Activated CD4-positive, alpha-beta memory T cell treated with anti-CD3 and anti-CD28 coated beads, Interleukin-2, amount 10 ng/mL, durations not matched to agents 7 days and 5 days (primary cell): Measurements from ENCODE around the gene HMGCR. TPM values are rescaled to one million over a fixed set of nuclear protein-coding genes. Genes with fewer than 3 reads are reported as not detected.

Experiments
- CTCF ChIA-PET: fragments of 350-600 bp; sonication (Branson Sonifier 250); formaldehyde crosslinking; loops from one replicate; lab custom pipeline; 2021; ENCODE audit warnings: antibody characterized with exemption, inconsistent platforms; lab: Charles Lee
- POLR2A ChIA-PET: fragments of 350-600 bp; sonication (Branson Sonifier 250); formaldehyde crosslinking; loops from one replicate; lab custom pipeline; 2021; ENCODE audit warnings: antibody characterized with exemption; lab: Charles Lee
- DNase-seq: peaks from one replicate; pipeline ENCODE4 v3.0.0-alpha.2; 2020
- H3K27ac Mint-ChIP-seq: one replicate; pipeline ENCODE4 v1.8.0; 2021; ENCODE audit warnings: mild to moderate bottlenecking, mixed read lengths
- H3K27me3 Mint-ChIP-seq: one replicate; pipeline ENCODE4 v1.8.0; 2021; ENCODE audit warnings: mixed read lengths
- H3K36me3 Mint-ChIP-seq: one replicate; pipeline ENCODE4 v1.8.0; 2021; ENCODE audit warnings: low read depth, mixed read lengths
- H3K4me1 Mint-ChIP-seq: one replicate; pipeline ENCODE4 v1.8.0; 2021; ENCODE audit warnings: mixed read lengths
- H3K4me3 Mint-ChIP-seq: one replicate; pipeline ENCODE4 v1.8.0; 2021; ENCODE audit warnings: mild to moderate bottlenecking, mixed read lengths
- H3K9me3 Mint-ChIP-seq: one replicate; pipeline ENCODE4 v1.8.0; 2021; ENCODE audit warnings: mixed read lengths
- total RNA-seq, 2 experiments: library from RNA; stranded (reverse); gene quantifications; one replicate each; pipeline ENCODE4 v1.2.3, GENCODE V29; 2021

Gene HMGCR
- total RNA-seq, 2 experiments from 2014 or later = 86.7 to 94.5 TPM

- Mint-ChIP-seq H3K36me3 (peaks cover 12% of the 10 kb centered on the region), H3K9me3 (no peaks in the 10 kb centered on the region), H3K27me3 (no peaks in the 10 kb centered on the region), H3K4me1 (peaks cover 6% of the 10 kb centered on the region), H3K4me3 (no peak overlapping the region), H3K27ac (no peak overlapping the region)
- POLR2A ChIA-PET = no interaction called here
- DNase-seq = no peak
- CTCF ChIA-PET = no interaction called here
Observed at GRCh38 chr5:75367401-75367800, 30.4 kb downstream of the HMGCR start.

- no peak overlapping the region for H3K27ac Mint-ChIP-seq
- ChIA-PET POLR2A (no interaction called here), CTCF (no interaction called here)
Observed at GRCh38 chr5:75368391-75368790, 31.4 kb downstream of the HMGCR start.

GRCh38 chr5:75373862-75374261, 36.8 kb downstream of the HMGCR start:
- H3K27ac Mint-ChIP-seq = no peak overlapping the region
- ChIA-PET POLR2A (no interaction called here), CTCF (no interaction called here)
- no peaks in the 10 kb centered on the region for H3K4me1 Mint-ChIP-seq
- peaks cover 12% of the 10 kb centered on the region for H3K36me3 Mint-ChIP-seq
- no peak overlapping the region for H3K4me3 Mint-ChIP-seq
- H3K27me3 Mint-ChIP-seq = no peaks in the 10 kb centered on the region
- no peak for DNase-seq
- H3K9me3 Mint-ChIP-seq = no peaks in the 10 kb centered on the region

More at GRCh38 chr5:75368391-75368790, 31.4 kb downstream of the HMGCR start:
- Mint-ChIP-seq H3K36me3 (peaks cover 3% of the 10 kb centered on the region), H3K4me3 (no peak overlapping the region), H3K4me1 (peaks cover 6% of the 10 kb centered on the region), H3K9me3 (no peaks in the 10 kb centered on the region), H3K27me3 (no peaks in the 10 kb centered on the region)
- DNase-seq = no peak

DNA sequence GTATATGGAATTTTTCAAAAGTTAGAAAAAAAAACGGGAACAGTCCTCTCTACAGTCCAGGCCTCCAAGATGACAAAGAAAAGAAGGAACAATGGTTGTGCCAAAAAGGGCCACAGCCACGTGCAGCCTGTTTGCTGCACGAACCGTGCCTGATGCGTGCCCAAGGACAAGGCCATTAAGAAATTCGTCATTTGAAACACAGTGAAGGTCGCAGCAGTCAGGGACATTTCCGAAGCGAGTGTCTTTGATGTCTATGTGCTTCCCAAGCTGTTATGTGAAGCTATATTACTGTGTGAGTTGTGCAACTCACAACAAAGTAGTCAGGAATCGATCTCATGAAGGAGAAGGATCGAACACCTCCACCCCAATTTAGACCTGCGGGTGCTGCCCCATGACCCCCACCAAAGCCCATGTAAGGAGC, 37.4 kb downstream of the HMGCR start:
- no peaks in the 10 kb centered on the region for H3K9me3 Mint-ChIP-seq
- H3K4me1 Mint-ChIP-seq = no peaks in the 10 kb centered on the region
- no peak overlapping the region for H3K27ac Mint-ChIP-seq
- peaks cover 17% of the 10 kb centered on the region for H3K36me3 Mint-ChIP-seq
- H3K4me3 Mint-ChIP-seq = no peak overlapping the region
- CTCF ChIA-PET = no interaction called here
- no peak for DNase-seq
- POLR2A ChIA-PET = no interaction called here
- H3K27me3 Mint-ChIP-seq = no peaks in the 10 kb centered on the region

DNA sequence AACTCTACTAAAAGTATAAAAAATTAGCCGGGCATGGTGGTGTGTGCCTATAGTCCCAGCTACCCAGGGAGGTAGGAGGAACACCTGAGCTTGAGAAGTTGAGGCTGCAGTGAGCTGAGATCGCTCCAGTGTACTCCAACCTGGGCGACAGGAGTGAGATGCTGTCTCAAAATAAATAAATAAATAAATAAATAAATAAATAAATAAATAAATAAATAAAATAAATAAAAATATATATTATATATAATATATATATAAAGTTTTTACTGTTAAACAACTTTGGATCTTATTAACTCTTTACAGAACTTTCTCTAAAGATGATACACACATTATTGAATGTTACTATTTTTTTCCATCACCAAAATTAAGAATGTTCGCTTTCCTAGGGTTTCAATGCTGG, 38.4 kb downstream of the HMGCR start:
- Mint-ChIP-seq H3K9me3 (no peaks in the 10 kb centered on the region), H3K27me3 (no peaks in the 10 kb centered on the region), H3K4me1 (no peaks in the 10 kb centered on the region), H3K4me3 (no peak overlapping the region), H3K36me3 (peaks cover 23% of the 10 kb centered on the region), H3K27ac (no peak overlapping the region)
- CTCF ChIA-PET = no interaction called here
- POLR2A ChIA-PET = no interaction called here
- no peak for DNase-seq

DNA sequence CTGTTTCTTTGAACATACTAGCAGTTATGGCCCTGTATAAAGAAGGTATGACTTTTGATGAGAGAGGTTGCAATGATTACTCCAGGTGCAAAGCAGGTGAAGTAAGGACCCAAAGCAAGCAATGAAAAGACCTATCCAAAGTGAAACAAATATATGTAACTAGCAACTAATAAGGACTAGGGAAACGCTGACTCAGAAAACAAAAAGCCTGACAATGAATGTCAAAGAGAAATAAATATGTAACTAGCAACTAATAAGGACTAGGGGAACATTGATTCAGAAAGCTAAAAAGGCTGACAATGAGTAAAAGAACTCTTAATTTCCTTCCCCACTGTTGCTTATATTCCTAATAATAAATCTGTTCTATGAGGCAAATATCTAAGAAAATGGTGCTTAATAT, 43.1 kb downstream of the HMGCR start:
- no peak for DNase-seq
- H3K27me3 Mint-ChIP-seq = no peaks in the 10 kb centered on the region
- H3K27ac Mint-ChIP-seq = no peak overlapping the region
- no peak overlapping the region for H3K4me3 Mint-ChIP-seq
- H3K9me3 Mint-ChIP-seq = no peaks in the 10 kb centered on the region
- ChIA-PET POLR2A (no interaction called here), CTCF (no interaction called here)
- H3K4me1 Mint-ChIP-seq = peaks cover 4% of the 10 kb centered on the region
- peaks cover 23% of the 10 kb centered on the region for H3K36me3 Mint-ChIP-seq

- CTCF ChIA-PET = no interaction called here
- H3K9me3 Mint-ChIP-seq = no peaks in the 10 kb centered on the region
- H3K27ac Mint-ChIP-seq = no peak overlapping the region
- H3K4me1 Mint-ChIP-seq = peaks cover 4% of the 10 kb centered on the region
- POLR2A ChIA-PET = no interaction called here
- no peak overlapping the region for H3K4me3 Mint-ChIP-seq
- H3K27me3 Mint-ChIP-seq = no peaks in the 10 kb centered on the region
- no peak for DNase-seq
- peaks cover 20% of the 10 kb centered on the region for H3K36me3 Mint-ChIP-seq
Observed at GRCh38 chr5:75381456-75381855, 44.4 kb downstream of the HMGCR start.

DNA sequence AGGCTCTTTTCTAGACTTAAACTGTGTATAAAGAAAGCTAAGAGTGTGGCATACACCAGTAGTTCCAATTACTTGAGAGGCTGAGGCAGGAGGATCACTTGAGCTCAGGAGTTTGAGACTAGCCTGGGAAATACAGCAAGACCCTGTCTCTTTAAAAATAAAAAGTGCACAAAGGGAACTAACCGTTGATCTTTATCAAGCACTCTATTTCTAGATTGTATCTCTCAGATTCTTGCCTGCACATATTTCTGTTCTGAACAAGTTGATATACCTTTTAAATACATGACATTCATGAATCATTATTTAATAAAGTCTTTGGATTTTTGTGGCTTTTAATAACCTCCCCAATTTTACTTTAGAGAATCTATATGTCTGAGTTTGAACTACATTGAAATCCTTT, 47.2 kb downstream of the HMGCR start:
- ChIA-PET POLR2A (interaction anchor here (0.8 kb wide), 2 partner anchors 147 to 205 kb away, joined by 3 read pairs; partner anchors contain the start of gene ANKRD31), CTCF (no interaction called here)
- Mint-ChIP-seq H3K36me3 (peaks cover 27% of the 10 kb centered on the region), H3K27ac (no peak overlapping the region), H3K27me3 (no peaks in the 10 kb centered on the region), H3K9me3 (no peaks in the 10 kb centered on the region), H3K4me3 (no peak overlapping the region), H3K4me1 (peaks cover 6% of the 10 kb centered on the region)
- no peak for DNase-seq

- peaks cover 12% of the 10 kb centered on the region for H3K4me1 Mint-ChIP-seq
- DNase-seq = no peak
- no peak overlapping the region for H3K27ac Mint-ChIP-seq
- no peaks in the 10 kb centered on the region for H3K9me3 Mint-ChIP-seq
- H3K36me3 Mint-ChIP-seq = peaks cover 29% of the 10 kb centered on the region
- no peak overlapping the region for H3K4me3 Mint-ChIP-seq
- ChIA-PET CTCF (no interaction called here), POLR2A (interaction anchor here (1.7 kb wide), 1 partner anchor 8 kb away, joined by 3 read pairs; no protein-coding TSS in a partner anchor)
- H3K27me3 Mint-ChIP-seq = no peaks in the 10 kb centered on the region
Observed at GRCh38 chr5:75387806-75388205, 50.8 kb downstream of the HMGCR start.

DNA sequence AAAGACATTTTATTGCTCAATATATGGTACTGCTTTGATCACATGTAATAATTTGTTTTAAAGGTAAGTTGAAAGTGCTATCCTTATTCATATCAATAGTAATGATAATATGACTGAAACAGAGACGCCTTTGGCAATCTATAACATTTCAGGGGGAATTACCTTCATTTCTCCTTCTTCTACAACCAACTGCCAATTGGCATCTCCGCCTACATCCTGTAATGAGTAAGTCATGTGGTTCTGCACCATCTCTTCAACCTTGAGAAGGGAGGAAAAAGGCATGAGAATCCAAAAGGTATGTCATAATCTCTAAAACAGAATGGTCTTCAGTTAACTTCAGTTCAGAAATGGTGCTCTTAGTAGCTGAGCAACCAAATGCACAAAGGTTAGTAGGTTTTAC, 52.4 kb downstream of the HMGCR start:
- H3K27ac Mint-ChIP-seq = no peak overlapping the region
- CTCF ChIA-PET = no interaction called here
- POLR2A ChIA-PET = no interaction called here
- no peak overlapping the region for H3K4me3 Mint-ChIP-seq
- H3K36me3 Mint-ChIP-seq = peaks cover 29% of the 10 kb centered on the region
- H3K9me3 Mint-ChIP-seq = no peaks in the 10 kb centered on the region
- H3K4me1 Mint-ChIP-seq = peaks cover 11% of the 10 kb centered on the region
- DNase-seq = no peak
- no peaks in the 10 kb centered on the region for H3K27me3 Mint-ChIP-seq

GRCh38 chr5:75395277-75395676, 58.3 kb downstream of the HMGCR start:
- Mint-ChIP-seq H3K27ac (no peak overlapping the region), H3K4me3 (no peak overlapping the region), H3K36me3 (peaks cover 22% of the 10 kb centered on the region), H3K4me1 (no peaks in the 10 kb centered on the region), H3K9me3 (no peaks in the 10 kb centered on the region), H3K27me3 (no peaks in the 10 kb centered on the region)
- no peak for DNase-seq
- CTCF ChIA-PET = no interaction called here
- POLR2A ChIA-PET = interaction anchor here (1.1 kb wide), 1 partner anchor 58 kb away, joined by 3 read pairs; the partner anchor contains the start of gene HMGCR

DNA sequence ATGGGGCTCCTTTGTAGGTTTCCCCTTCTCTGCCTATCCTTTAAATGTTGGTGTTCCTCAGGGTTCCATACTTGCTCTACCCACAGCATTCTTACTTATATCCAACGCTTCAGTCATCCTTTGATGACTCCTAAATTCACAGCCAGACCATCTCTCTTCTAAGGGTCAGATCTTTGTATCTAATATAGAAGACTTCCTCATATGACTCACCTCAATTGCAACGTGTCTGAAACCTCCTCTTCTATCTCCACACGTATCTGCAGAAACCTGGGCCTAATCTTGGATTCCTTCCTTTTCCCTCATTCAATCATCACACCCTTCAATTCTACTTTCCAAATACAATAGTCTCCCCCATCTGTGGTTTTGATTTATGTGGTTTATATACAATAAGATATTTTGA, 68.3 kb downstream of the HMGCR start:
- Mint-ChIP-seq H3K36me3 (peaks cover 11% of the 10 kb centered on the region), H3K4me1 (peaks cover 2% of the 10 kb centered on the region), H3K4me3 (no peak overlapping the region), H3K9me3 (no peaks in the 10 kb centered on the region), H3K27ac (no peak overlapping the region), H3K27me3 (no peaks in the 10 kb centered on the region)
- ChIA-PET CTCF (no interaction called here), POLR2A (no interaction called here)
- DNase-seq = no peak
